ENCODE data around the gene LARGE1. TPM values are rescaled to one million over a fixed set of nuclear protein-coding genes. Genes with fewer than 3 reads are reported as not detected.

LARGE1 gene
- total RNA-seq, 3 donors from 2014 or later: 23.6 to 27.8 (median 26.1) TPM

- Histone ChIP-seq H3K4me3 (no peak overlapping the region), H3K4me1 (no peaks in the 10 kb centered on the region), H3K27me3 (no peaks in the 10 kb centered on the region), H3K36me3 (no peaks in the 10 kb centered on the region), H3K9me3 (no peaks in the 10 kb centered on the region), H3K27ac (no peak overlapping the region)
- no peak for TF ChIP-seq CTCF (IDR thresholded peaks at IDR 0.05)
- no peak for TF ChIP-seq POLR2AphosphoS5 (IDR thresholded peaks at IDR 0.05)
- TF ChIP-seq POLR2A (IDR thresholded peaks at IDR 0.05): no peak
- intact Hi-C loops (cut with DNase I; ENCODE audit: low total_unique reads): no loop called here
- no peak for DNase-seq (ENCODE audit: low spot score in 2 of 2)
Observed at GRCh38 chr22:33894515-33894914, 25.8 kb downstream of the LARGE1 start.

GRCh38 chr22:33894036-33894435, 26.2 kb downstream of the LARGE1 start:
- DNase-seq (ENCODE audit: low spot score in 2 of 2): no peak
- TF ChIP-seq CTCF (IDR thresholded peaks at IDR 0.05) (no peak), POLR2AphosphoS5 (IDR thresholded peaks at IDR 0.05) (no peak), POLR2A (IDR thresholded peaks at IDR 0.05) (no peak)
- H3K36me3 ChIP-seq: no peaks in the 10 kb centered on the region
- no peak overlapping the region for H3K27ac ChIP-seq
- H3K4me1 ChIP-seq: no peaks in the 10 kb centered on the region
- H3K4me3 ChIP-seq: no peak overlapping the region
- H3K9me3 ChIP-seq: no peaks in the 10 kb centered on the region
- intact Hi-C loops (cut with DNase I; ENCODE audit: low total_unique reads): no loop called here
- H3K27me3 ChIP-seq: no peaks in the 10 kb centered on the region

- no peaks in the 10 kb centered on the region for H3K27me3 ChIP-seq
- no peak overlapping the region for H3K27ac ChIP-seq
- no peak overlapping the region for H3K4me3 ChIP-seq
- no peak for DNase-seq (ENCODE audit: low spot score in 2 of 2)
- intact Hi-C loops (cut with DNase I; ENCODE audit: low total_unique reads): no loop called here
- H3K4me1 ChIP-seq: no peaks in the 10 kb centered on the region
- no peaks in the 10 kb centered on the region for H3K9me3 ChIP-seq
- no peaks in the 10 kb centered on the region for H3K36me3 ChIP-seq
- no peak for TF ChIP-seq CTCF (IDR thresholded peaks at IDR 0.05)
- no peak for TF ChIP-seq POLR2A (IDR thresholded peaks at IDR 0.05)
- no peak for TF ChIP-seq POLR2AphosphoS5 (IDR thresholded peaks at IDR 0.05)
Observed at GRCh38 chr22:33893512-33893911, 26.8 kb downstream of the LARGE1 start.

GRCh38 chr22:33891992-33892391, 28.3 kb downstream of the LARGE1 start:
- no peak overlapping the region for H3K27ac ChIP-seq
- no peak overlapping the region for H3K4me3 ChIP-seq
- TF ChIP-seq POLR2AphosphoS5 (IDR thresholded peaks at IDR 0.05) (no peak), CTCF (IDR thresholded peaks at IDR 0.05) (no peak), POLR2A (IDR thresholded peaks at IDR 0.05) (no peak)
- intact Hi-C loops (cut with DNase I; ENCODE audit: low total_unique reads): no loop called here
- H3K27me3 ChIP-seq: no peaks in the 10 kb centered on the region
- no peaks in the 10 kb centered on the region for H3K4me1 ChIP-seq
- no peaks in the 10 kb centered on the region for H3K36me3 ChIP-seq
- no peak for DNase-seq (ENCODE audit: low spot score in 2 of 2)
- no peaks in the 10 kb centered on the region for H3K9me3 ChIP-seq

- Histone ChIP-seq H3K4me1 (no peaks in the 10 kb centered on the region), H3K36me3 (no peaks in the 10 kb centered on the region), H3K27ac (no peak overlapping the region), H3K27me3 (no peaks in the 10 kb centered on the region), H3K9me3 (no peaks in the 10 kb centered on the region), H3K4me3 (no peak overlapping the region)
- no peak for DNase-seq (ENCODE audit: low spot score in 2 of 2)
- no peak for TF ChIP-seq POLR2AphosphoS5 (IDR thresholded peaks at IDR 0.05)
- no peak for TF ChIP-seq CTCF (IDR thresholded peaks at IDR 0.05)
- TF ChIP-seq POLR2A (IDR thresholded peaks at IDR 0.05): no peak
- intact Hi-C loops (cut with DNase I; ENCODE audit: low total_unique reads): no loop called here
Observed at GRCh38 chr22:33891455-33891854, 28.8 kb downstream of the LARGE1 start.
